ENCODE results near the gene ITPR2.

Gene ITPR2

DNA sequence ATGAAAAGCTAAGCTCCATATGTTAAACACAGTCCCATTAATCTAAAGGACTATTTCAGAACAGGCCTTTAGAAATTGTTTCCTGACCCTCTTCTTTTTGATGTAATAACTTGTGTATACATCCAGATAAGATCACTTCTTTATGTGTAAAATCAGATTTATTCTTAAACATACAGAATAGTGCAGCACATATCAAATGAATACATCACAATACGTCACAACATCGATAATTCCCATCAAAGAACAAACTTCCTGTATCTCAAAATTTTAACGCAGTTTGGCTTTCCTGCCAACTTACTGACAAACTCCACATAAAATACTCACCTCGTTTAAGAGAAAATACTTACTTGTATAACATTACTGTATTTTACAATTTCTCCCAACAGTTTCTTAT lies 108.7 kb downstream of the ITPR2 start:
- DNase-seq (ENCODE audit: low spot score in 2 of 2), result no peak
- H3K4me1 Mint-ChIP-seq, result peaks cover 13% of the 10 kb centered on the region
- no peak overlapping the region for H3K27ac Mint-ChIP-seq
- no peaks in the 10 kb centered on the region for H3K9me3 Mint-ChIP-seq
- no peak overlapping the region for H3K4me3 Mint-ChIP-seq
- peaks cover 17% of the 10 kb centered on the region for H3K36me3 Mint-ChIP-seq
- ATAC-seq (ENCODE audit: low read depth), result no peak
- no peaks in the 10 kb centered on the region for H3K27me3 Mint-ChIP-seq

DNA sequence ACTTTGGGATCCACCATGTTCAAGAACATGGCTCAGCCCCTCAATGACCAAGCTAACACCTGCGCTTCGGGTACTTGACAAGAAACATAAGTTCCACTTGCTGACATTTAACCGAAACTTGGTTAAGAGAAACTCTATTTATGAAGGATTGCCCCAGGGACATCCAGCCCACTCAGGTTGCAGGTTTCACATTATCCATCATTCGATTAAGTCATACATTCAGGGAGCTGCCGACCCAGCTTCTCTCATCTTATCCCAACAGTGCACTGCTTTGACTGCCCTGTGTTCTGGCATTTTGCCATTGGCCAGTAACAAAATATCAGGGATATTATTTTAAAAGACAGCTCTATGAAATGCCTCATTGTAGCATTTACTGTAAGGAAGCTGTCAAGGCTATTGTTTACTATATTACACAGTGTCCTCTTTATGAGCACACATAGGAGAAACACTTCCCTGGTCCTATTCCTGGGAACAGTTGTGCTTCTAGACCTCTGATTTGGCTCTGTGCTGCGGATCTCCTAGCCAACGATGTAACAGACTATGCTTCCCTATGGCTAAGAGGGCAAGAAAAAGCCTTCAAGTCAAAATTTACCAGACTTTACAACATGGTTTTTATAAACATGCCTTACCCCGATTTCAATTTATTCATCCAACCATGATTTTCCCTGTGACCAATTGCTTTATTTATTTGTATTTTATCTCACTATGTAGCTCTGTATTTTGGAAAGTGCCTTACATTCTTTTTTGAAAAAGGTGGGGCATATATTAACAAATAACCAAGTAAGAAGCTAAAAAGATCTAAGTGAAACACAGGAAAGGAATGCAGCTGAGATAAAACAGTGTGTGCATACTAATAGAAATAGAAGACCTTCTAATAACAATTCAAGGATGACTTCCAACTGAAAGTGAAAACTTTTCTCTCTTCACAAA lies 109.3 kb downstream of the ITPR2 start:
- no peak overlapping the region for H3K4me3 Mint-ChIP-seq
- H3K9me3 Mint-ChIP-seq, result no peaks in the 10 kb centered on the region
- no peak for ATAC-seq (ENCODE audit: low read depth)
- H3K4me1 Mint-ChIP-seq, result peaks cover 9% of the 10 kb centered on the region
- DNase-seq (ENCODE audit: low spot score in 2 of 2), result no peak
- H3K27me3 Mint-ChIP-seq, result no peaks in the 10 kb centered on the region
- peaks cover 15% of the 10 kb centered on the region for H3K36me3 Mint-ChIP-seq
- no peak overlapping the region for H3K27ac Mint-ChIP-seq

DNA sequence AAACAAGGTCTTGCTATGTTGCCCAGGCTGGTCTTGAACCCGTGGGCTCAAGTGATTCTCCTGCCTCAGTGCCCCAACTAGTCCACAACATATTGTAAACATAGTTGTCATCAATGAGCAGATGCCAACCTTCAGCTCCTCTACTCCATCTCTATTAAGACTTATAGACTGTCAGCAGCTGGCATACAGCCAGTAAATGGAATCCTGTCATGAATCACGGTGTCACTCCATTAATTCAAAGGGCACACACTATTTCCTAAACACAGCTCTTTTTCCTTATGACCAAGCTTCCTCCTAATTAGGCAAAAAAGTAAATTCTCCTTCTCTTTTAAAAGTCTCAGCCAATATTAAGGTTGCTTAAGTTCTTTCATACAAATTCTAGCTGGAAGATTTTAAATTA lies 111.2 kb downstream of the ITPR2 start:
- Mint-ChIP-seq H3K9me3 (no peaks in the 10 kb centered on the region), H3K27ac (no peak overlapping the region), H3K4me1 (peaks cover 6% of the 10 kb centered on the region), H3K4me3 (no peak overlapping the region), H3K27me3 (no peaks in the 10 kb centered on the region), H3K36me3 (peaks cover 17% of the 10 kb centered on the region)
- ATAC-seq (ENCODE audit: low read depth), result no peak
- no peak for DNase-seq (ENCODE audit: low spot score in 2 of 2)

DNA sequence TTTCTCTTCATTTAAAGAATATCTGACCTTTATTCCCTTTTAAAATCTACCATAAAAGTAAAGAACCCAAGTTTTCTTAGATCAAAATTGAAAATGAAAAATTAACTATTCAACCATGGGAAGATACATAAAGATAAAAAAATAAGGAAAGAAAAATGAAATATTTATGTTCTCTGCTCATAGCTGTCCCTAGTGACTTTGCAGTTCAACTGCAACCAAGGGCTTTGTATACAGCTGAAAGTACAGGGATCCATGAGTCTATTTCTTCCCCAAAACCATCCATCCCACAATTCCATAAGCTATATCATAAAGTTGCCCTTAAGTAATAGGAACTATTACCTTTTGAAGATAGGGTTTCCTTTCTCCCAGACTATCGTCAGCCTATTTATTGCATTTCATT lies 113.1 kb downstream of the ITPR2 start:
- ATAC-seq (ENCODE audit: low read depth) (no peak), DNase-seq (ENCODE audit: low spot score in 2 of 2) (no peak)
- H3K36me3 Mint-ChIP-seq, result peaks cover 21% of the 10 kb centered on the region
- H3K27ac Mint-ChIP-seq, result no peak overlapping the region
- peaks cover 4% of the 10 kb centered on the region for H3K4me1 Mint-ChIP-seq
- H3K27me3 Mint-ChIP-seq, result no peaks in the 10 kb centered on the region
- peaks cover under 1% of the 10 kb centered on the region for H3K9me3 Mint-ChIP-seq
- H3K4me3 Mint-ChIP-seq, result no peak overlapping the region

DNA sequence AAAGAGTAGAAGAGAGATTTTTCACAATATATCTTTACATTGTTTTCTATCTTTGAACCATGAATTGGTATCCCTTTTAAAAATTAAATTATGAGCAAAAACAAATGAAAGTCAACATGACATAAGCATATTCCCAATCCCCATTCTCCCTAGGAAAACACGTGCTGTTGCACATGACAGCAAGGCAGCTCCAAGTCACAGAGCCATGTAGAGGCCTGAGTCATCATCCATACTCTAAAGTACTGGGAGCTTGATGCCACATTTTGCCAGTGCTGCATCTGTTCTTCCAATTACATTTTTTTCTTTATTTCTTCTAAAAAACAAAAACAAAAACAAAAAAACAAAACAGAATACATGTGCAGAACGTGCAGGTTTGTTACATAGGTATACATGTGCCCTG lies 115.2 kb downstream of the ITPR2 start:
- Mint-ChIP-seq H3K27me3 (no peaks in the 10 kb centered on the region), H3K9me3 (peaks cover 2% of the 10 kb centered on the region), H3K27ac (no peak overlapping the region), H3K4me3 (no peak overlapping the region), H3K4me1 (peaks cover 12% of the 10 kb centered on the region), H3K36me3 (peaks cover 18% of the 10 kb centered on the region)
- DNase-seq (ENCODE audit: low spot score in 2 of 2), result no peak
- no peak for ATAC-seq (ENCODE audit: low read depth)

DNA sequence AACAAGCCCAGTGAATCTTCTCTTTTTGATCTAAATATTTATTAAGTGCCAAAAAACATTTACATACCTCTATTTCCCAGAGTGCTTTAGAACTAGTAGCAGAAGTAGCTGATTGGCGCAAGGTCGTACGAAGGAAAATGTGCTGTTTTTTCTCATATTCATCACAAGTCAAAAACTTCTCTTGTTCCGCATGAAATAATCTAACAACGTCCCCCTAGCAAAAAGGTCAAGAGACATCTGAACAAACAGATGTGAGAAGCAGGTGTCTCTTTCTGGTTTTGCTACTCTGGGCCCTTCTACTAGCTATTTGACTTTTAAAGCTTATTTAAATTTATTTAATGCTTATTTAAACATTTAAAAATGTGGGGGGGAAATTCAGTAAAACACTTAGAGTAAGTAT lies 117.8 kb downstream of the ITPR2 start:
- DNase-seq (ENCODE audit: low spot score in 2 of 2) (no peak), ATAC-seq (ENCODE audit: low read depth) (no peak)
- peaks cover 2% of the 10 kb centered on the region for H3K9me3 Mint-ChIP-seq
- H3K36me3 Mint-ChIP-seq, result peaks cover 24% of the 10 kb centered on the region
- no peaks in the 10 kb centered on the region for H3K27me3 Mint-ChIP-seq
- H3K4me3 Mint-ChIP-seq, result no peak overlapping the region
- peaks cover 14% of the 10 kb centered on the region for H3K4me1 Mint-ChIP-seq
- H3K27ac Mint-ChIP-seq, result no peak overlapping the region

DNA sequence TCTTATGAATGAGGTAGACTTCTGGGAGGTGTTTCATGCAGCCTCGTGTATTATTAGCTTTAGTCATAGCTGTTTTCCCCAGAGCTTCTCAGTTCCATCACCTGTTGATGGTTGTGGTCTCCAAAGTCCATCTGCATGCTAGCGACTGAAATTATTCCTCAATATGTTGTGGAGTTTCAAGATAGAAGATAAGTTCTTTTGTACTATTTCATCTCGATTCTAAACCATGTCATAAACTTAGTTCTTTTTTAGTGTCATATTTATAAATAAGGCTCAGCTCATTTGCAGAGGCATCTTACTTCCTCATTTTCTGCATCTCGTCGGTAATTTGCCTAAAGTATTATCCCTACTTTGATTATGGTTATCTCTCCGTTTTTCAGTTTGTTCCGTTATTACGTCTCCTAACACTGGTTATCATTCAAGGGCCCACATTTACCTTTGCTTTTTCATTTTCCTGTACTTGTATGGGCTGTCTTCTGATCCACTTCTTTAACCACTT lies 119.1 kb downstream of the ITPR2 start:
- DNase-seq (ENCODE audit: low spot score in 2 of 2), result peak in 1 of 2 donors; percentile 7
- H3K4me1 Mint-ChIP-seq, result peaks cover 14% of the 10 kb centered on the region
- H3K9me3 Mint-ChIP-seq, result peaks cover 2% of the 10 kb centered on the region
- H3K27ac Mint-ChIP-seq, result no peak overlapping the region
- no peaks in the 10 kb centered on the region for H3K27me3 Mint-ChIP-seq
- peak overlapping the region; percentile 53 for H3K4me3 Mint-ChIP-seq
- peak; percentile 97 for ATAC-seq (ENCODE audit: low read depth)
- peaks cover 25% of the 10 kb centered on the region for H3K36me3 Mint-ChIP-seq

DNA sequence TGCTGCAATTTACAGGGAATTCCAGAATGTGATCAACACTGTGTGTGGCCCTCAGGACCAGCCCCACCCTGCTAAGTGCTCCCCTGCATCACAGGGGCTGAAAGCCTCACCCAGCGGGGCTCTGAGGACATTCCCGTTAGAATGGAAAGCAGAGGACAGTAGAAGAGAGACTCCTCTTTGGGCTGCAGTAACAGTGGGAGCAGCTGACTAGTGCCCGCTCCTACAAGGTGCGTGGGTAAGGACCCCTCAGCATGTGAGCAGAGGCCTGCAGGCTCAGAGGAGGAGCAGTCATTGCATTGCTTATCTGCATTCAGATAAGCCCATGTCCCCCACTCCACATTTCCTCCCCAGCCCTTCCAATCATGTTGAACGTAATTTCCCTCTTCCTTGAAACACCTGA lies 120.1 kb downstream of the ITPR2 start:
- Mint-ChIP-seq H3K4me3 (no peak overlapping the region), H3K36me3 (peaks cover 31% of the 10 kb centered on the region), H3K27ac (no peak overlapping the region), H3K27me3 (no peaks in the 10 kb centered on the region), H3K4me1 (peaks cover 14% of the 10 kb centered on the region), H3K9me3 (peaks cover 5% of the 10 kb centered on the region)
- DNase-seq (ENCODE audit: low spot score in 2 of 2), result no peak
- ATAC-seq (ENCODE audit: low read depth), result no peak

DNA sequence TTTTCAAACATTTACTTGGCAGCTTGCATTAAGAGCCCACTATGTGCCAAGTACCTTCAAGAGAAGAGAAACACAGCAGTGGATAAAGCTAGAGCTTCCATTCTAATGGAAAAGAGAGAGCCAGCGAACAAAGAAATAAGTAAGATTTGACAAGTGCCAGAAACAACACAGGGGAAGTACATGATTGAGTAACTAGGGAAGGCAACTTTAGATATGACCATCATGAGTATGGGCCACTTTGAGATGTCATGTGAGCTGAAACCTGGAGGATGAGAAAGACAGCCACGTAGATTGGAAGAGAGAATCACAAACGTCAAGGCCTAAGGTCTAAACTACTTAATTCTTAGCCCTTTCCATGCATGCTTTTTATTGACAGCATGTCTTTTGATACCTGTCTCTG lies 121.4 kb downstream of the ITPR2 start:
- Mint-ChIP-seq H3K9me3 (peaks cover 5% of the 10 kb centered on the region), H3K27me3 (no peaks in the 10 kb centered on the region), H3K36me3 (peaks cover 28% of the 10 kb centered on the region), H3K27ac (no peak overlapping the region), H3K4me3 (no peak overlapping the region), H3K4me1 (peaks cover 11% of the 10 kb centered on the region)
- ATAC-seq (ENCODE audit: low read depth) (no peak), DNase-seq (ENCODE audit: low spot score in 2 of 2) (no peak)

DNA sequence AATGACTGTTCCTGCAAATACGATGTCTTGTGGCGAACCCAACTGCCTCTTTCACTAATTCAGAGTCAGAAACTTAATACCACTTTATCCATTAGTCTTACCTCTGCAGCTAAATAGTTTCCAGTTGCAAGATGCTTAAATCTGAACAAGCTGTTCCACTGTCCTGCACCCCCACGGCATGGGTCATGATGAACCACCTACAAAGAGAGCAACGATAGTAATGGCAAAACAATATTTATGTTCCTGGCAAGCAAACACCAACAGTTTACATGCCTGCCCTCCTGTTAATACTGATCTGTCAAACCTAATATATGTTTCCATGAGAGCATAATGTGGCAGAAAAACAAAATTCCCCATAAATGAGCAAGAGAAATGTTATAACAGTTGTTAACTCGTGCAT lies 121.9 kb downstream of the ITPR2 start:
- H3K4me3 Mint-ChIP-seq, result no peak overlapping the region
- peaks cover 11% of the 10 kb centered on the region for H3K4me1 Mint-ChIP-seq
- H3K36me3 Mint-ChIP-seq, result peaks cover 25% of the 10 kb centered on the region
- ATAC-seq (ENCODE audit: low read depth), result no peak
- no peak overlapping the region for H3K27ac Mint-ChIP-seq
- no peaks in the 10 kb centered on the region for H3K27me3 Mint-ChIP-seq
- no peak for DNase-seq (ENCODE audit: low spot score in 2 of 2)
- H3K9me3 Mint-ChIP-seq, result peaks cover 5% of the 10 kb centered on the region

DNA sequence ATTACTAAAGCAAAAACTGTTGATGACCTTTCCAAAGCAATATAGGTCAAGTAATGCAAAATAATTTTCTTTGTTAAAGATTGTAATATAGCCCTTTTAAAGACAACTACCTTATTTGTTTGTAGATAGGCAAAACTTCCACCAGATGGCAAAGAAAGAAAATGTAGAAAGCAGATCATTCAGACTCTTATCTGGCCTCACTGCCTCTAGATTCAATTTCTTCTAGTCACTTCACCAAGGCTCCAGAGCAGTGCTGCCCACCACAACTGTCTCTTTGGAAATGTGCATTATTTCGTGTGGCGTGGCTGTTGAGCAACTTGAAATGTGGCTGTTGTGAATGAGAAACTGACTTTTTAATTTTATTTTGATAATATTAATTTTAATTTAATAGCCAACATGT lies 127.1 kb downstream of the ITPR2 start:
- Mint-ChIP-seq H3K27ac (no peak overlapping the region), H3K4me3 (no peak overlapping the region), H3K36me3 (peaks cover 11% of the 10 kb centered on the region), H3K27me3 (no peaks in the 10 kb centered on the region), H3K9me3 (peaks cover 4% of the 10 kb centered on the region), H3K4me1 (no peaks in the 10 kb centered on the region)
- ATAC-seq (ENCODE audit: low read depth) (no peak), DNase-seq (ENCODE audit: low spot score in 2 of 2) (no peak)

DNA sequence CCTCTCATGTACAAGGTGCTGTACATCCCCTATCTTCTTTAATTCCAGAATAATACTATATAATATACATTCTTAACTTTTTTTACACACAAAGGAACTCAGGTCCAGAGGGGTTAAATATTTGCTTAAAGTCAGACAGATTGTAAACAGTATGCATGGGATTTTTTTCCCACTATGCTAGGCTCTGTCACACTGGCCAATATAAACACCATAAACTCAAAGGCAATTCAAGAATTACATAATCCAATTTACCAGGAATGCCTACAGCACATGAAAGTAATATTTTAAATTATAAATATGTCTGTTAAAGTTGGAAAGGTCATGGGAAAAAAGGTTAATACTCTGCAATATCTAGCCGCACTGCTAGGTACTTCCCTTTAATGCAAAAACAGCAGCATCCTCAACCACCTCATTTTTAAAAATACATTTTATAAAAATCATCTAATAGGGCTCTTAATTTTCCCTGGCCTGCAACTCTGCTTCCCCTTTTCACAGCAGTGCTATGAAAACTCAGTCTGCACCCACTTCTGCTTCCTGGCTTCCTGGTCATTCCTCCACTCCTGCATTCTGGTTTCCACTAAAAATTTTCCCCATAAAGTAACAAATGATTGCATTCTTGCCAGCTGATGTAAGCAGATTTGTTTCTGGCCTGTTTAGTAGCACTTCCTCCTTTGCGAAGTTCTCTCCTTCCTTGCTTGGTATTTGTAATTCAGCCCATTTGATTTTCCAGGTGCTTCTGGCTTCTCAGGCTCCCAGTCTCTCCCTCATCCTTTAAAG lies 128.1 kb downstream of the ITPR2 start:
- Mint-ChIP-seq H3K27ac (no peak overlapping the region), H3K36me3 (peaks cover 10% of the 10 kb centered on the region), H3K4me1 (peaks cover 4% of the 10 kb centered on the region), H3K4me3 (no peak overlapping the region), H3K9me3 (peaks cover 4% of the 10 kb centered on the region), H3K27me3 (no peaks in the 10 kb centered on the region)
- DNase-seq (ENCODE audit: low spot score in 2 of 2) (no peak), ATAC-seq (ENCODE audit: low read depth) (peak; percentile 65)

DNA sequence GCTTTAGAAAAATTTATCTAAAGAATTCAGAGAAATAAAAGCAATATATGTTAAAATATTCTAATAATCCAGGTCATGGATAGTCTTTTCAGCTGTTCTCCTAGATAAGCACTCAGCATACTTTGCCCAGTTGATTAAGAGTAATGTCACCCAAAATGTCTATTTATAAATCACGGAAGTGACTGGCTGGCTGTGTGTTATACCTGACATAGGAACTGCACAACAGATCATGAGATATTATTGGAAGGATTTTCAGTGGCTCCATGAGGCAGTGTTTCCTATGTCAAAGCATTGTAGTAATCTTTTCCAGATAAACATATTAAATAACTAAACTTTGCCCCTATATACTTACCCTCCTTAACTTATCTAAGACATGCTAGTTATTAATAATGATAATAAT lies 128.8 kb downstream of the ITPR2 start:
- peaks cover 10% of the 10 kb centered on the region for H3K36me3 Mint-ChIP-seq
- DNase-seq (ENCODE audit: low spot score in 2 of 2), result no peak
- peaks cover 4% of the 10 kb centered on the region for H3K9me3 Mint-ChIP-seq
- H3K27ac Mint-ChIP-seq, result no peak overlapping the region
- H3K4me1 Mint-ChIP-seq, result peaks cover 4% of the 10 kb centered on the region
- no peaks in the 10 kb centered on the region for H3K27me3 Mint-ChIP-seq
- no peak for ATAC-seq (ENCODE audit: low read depth)
- H3K4me3 Mint-ChIP-seq, result no peak overlapping the region

DNA sequence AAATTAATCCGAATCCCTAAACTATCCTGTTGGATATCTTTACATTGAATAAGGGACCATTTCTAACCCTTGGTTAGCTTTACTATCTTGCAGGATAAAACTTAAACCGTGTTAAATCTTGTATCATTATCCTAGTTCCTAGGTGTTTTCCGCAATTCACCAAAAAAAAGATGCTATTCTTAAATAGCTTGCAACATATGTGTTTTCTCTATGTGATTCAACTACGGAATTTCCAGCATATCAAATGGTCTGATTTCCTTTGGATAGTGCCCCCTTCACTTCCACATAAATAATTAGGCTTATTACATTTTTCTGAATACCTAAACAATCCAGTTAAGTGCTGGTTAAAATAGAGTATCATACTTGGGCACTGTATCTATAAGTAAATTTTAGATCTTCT lies 130.3 kb downstream of the ITPR2 start:
- no peaks in the 10 kb centered on the region for H3K27me3 Mint-ChIP-seq
- H3K4me3 Mint-ChIP-seq, result no peak overlapping the region
- H3K27ac Mint-ChIP-seq, result no peak overlapping the region
- H3K9me3 Mint-ChIP-seq, result peaks cover 3% of the 10 kb centered on the region
- no peak for ATAC-seq (ENCODE audit: low read depth)
- no peak for DNase-seq (ENCODE audit: low spot score in 2 of 2)
- H3K36me3 Mint-ChIP-seq, result peaks cover 10% of the 10 kb centered on the region
- peaks cover 4% of the 10 kb centered on the region for H3K4me1 Mint-ChIP-seq

Data from memory B cell (primary cell).